HG03460 (cell line): ENCODE data around the gene EPHA6.

Source experiments
- ATAC-seq: cut with Tn5 transposase; IDR thresholded peaks from one replicate; pipeline ENCODE4 v1.9.1; 2021; ENCODE audit not compliant: unreplicated experiment

Gene EPHA6

GRCh38 chr3:97148931-97149330 is 334.5 kb downstream of the EPHA6 start:
- no peak for ATAC-seq

DNA sequence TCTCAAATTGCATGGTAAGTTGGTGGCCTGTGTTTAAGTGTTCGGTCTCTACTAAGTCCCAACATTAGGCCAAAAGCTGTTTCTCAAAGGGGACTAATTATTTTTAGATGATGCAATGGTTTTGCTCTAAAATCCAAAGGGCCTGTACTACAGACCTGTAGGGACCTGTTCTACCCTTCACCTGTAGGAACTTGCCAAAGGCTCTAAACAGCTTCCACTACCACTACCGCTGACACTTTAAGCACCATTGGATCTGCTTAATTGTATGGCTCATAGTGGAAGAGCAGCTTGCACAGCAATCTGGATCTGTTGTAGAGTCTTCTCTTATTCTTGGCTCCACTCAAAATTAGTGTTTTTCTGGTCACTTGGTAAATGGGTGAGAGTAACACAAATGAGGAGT is 346.8 kb downstream of the EPHA6 start:
- no peak for ATAC-seq

- no peak for ATAC-seq
Observed at GRCh38 chr3:97177242-97177641, 362.8 kb downstream of the EPHA6 start.

GRCh38 chr3:97181704-97182103 is 367.3 kb downstream of the EPHA6 start:
- ATAC-seq = no peak

DNA sequence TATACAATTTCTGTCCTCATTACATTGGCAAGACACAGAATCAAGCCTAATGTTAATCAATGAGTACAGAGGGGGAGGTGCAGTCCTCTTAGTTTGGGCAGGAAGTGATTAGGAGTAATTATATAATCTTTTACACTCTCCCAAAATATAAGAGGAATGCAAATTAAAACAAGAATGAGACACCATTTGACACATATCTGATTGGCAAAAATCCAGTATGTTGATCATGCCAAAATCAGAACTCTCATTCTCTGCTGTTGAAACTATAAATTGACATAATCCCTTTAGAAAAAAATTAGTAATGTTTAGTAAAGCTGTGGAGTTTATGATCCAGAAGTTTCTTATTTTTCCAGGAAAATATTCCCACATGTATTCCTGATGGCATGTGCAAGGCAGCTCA is 373.4 kb downstream of the EPHA6 start:
- no peak for ATAC-seq

- no peak for ATAC-seq
Observed at GRCh38 chr3:97189835-97190234, 375.4 kb downstream of the EPHA6 start.

GRCh38 chr3:97197083-97197482 is 382.7 kb downstream of the EPHA6 start:
- ATAC-seq = no peak

DNA sequence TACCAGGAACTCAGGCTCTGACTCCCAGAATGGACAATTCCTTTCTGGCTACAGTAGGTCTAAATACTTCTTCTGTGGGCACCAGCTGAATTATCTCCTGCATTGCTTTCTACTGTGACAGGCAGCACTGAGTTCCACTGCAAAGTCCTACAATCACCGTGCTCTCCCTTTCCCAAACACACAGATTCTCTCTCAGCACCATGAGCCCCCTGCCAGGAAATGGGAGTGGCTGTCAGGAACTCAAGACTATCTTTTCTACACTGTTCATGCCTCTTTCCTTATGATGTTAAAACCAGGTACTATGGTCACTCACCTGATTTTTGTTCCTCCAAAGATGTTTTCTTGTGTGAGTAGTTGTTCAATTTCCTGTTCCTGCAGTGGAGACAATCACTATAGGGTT is 383.4 kb downstream of the EPHA6 start:
- ATAC-seq = no peak

DNA sequence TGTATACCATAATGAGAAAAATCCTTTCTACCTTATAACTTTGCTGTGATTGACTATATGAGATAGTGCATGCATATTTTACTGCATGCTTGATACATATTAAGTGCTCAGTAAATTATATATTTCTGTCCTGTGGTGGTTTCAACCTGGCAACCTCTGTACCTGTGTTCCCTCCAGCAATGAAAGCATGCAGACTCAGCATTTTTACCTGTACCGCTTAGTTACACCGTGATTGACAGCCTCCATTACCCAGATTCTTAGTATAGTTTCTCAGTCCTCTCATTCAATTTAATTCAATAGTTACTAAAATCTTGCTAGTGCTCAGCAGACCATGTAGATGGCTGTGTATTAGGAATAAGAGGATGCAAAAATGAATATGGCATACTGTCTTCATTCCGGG is 386.0 kb downstream of the EPHA6 start:
- ATAC-seq = no peak

DNA sequence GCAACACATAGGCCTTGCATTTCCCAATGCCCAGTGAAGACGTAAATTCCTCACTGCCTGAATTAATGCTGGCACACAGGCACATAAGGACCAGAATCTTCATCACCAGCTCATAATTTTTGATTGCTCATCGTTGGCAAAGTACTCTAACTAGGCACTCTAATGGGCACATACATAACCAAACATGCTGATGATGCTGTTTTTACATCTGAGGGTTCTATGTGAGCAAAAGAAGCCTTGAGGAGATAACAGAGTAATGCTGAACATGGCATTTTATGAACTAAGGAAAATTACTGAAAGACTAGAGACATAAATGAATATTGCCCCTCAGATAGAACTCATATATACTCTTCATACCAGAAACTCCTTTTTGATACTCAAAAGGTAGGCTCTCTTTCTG is 387.4 kb downstream of the EPHA6 start:
- no peak for ATAC-seq

- no peak for ATAC-seq
Observed at GRCh38 chr3:97228966-97229365, 414.6 kb downstream of the EPHA6 start.

DNA sequence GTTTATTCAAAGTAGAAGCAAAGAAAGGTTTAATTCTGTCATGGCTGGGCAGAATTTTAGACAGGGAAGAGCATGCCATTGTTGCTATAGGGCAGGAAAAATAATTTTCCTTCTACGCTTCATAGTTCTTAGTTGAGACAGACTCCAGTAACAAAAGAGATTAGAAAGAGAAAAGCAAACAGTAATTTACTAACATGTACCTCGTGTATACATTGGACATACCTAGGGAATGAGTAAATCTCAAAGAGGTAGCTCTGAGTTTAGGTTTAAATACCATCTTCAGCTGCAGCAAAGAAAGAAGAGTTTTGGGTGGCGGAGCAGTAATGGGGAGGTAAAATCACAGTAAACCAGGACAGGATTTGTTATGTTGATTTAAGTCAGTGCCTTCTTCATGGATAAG is 416.1 kb downstream of the EPHA6 start:
- ATAC-seq = no peak

DNA sequence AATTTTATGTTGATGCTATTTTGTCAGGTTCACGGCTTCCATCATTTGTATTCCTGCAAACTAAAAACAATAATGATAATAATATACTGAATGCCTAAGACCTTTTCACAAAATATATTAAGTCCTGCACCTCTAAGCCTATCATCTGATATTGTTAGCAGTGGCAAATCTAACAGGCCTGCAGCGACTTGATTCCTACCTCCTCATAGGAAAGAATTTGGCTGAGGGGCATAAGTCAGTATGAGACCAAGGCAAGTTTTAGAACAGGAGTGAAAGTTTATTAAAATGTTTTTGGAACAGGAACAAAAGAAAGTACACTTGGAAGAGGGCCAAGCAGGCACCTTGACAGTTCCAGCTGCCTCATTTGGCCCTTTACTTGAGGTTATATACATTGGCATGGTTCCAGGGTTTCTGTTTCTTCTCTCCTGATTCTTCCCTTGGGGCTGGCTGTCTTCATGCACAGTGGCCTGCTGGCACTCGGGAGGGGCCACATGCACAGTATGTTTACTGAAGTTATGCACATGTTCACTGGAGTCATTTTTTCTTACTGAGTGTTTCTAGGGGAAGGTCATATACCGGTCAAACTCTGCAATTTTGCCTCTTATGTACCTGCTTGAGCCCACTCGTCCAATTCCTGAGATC is 418.1 kb downstream of the EPHA6 start:
- ATAC-seq = no peak

- ATAC-seq = no peak
Observed at GRCh38 chr3:97235179-97235578, 420.8 kb downstream of the EPHA6 start.

- ATAC-seq = no peak
Observed at GRCh38 chr3:97235611-97236315, 421.4 kb downstream of the EPHA6 start.

DNA sequence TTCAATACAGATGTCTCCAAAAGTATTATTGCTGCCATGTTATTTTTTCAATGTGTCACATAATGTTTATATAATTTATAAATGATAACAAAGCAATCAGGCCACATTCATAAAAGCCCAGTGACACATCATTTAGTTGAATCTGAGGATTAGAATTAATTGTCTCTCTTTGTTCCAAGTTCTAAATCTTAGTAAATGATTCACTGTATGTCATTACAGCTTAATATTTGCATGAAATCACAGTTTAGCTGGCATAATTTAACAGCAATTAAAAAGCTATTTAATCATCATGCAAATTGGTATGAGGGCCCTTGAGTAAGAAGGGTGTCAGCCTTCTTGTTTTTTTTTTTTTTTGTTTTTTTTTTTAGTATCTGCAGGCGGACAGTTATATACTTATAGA is 427.0 kb downstream of the EPHA6 start:
- no peak for ATAC-seq

GRCh38 chr3:97245201-97245910 is 431.0 kb downstream of the EPHA6 start:
- no peak for ATAC-seq

- no peak for ATAC-seq
Observed at GRCh38 chr3:97256060-97256459, 441.7 kb downstream of the EPHA6 start.

- no peak for ATAC-seq
Observed at GRCh38 chr3:97257942-97258697, 443.7 kb downstream of the EPHA6 start.

DNA sequence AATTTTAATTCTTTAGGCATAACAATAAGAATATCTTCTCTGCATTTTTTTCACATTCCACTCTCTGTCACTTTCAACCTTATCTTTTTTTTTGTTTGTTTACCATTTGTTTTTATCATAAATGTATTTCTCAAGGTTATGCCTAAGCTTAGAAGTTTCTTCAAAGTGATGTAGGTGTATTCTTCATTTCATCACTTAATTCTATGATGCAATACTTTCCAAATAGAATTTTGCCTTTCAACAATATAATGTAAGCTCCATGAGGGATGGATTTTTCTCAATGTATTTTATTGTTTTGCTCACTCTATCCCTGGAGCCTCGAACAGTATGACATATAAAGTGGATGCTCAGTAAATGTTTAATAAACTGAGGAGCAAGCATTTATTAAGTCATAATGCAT is 444.9 kb downstream of the EPHA6 start:
- no peak for ATAC-seq

GRCh38 chr3:97264180-97264579 is 449.8 kb downstream of the EPHA6 start:
- no peak for ATAC-seq
